Ovary (tissue), 3 donors: ENCODE results near the gene DPY19L1.

ENCODE experiments used
- CTCF ChIP-seq, 3 donors: fragments of 450-650 bp in 2 of 3; fragments of 200-600 bp in 1 of 3; IDR thresholded peaks; one replicate each; pipeline versions ENCODE4 v1.5.1 to v1.8.0; 2016 to 2022; ENCODE audit warnings: antibody characterized with exemption in 3 of 3, mild to moderate bottlenecking in 1 of 3
- EP300 ChIP-seq: sonication (generic); formaldehyde crosslinking; IDR thresholded peaks from one replicate; pipeline ENCODE4 v1.6.1; 2017; ENCODE audit warnings: antibody characterized with exemption
- donor health status: DM: no; HTN: no; CAD: no.

GRCh38 chr7:35011085-35011484 is 26.2 kb downstream of the DPY19L1 start:
- TF ChIP-seq CTCF (IDR thresholded peaks at IDR 0.05) (no peak), EP300 (no peak)
